Suprapubic skin (tissue), 3 donors: Measurements from ENCODE around the gene SERPING1.

Source experiments
- CTCF ChIP-seq, 2 donors: fragments of 200-600 bp in 1 of 2; fragments of 450-650 bp in 1 of 2; sonication (generic) in 1 of 2; IDR thresholded peaks; one replicate each; pipeline ENCODE4 v1.5.1; 2016 to 2019; ENCODE audit warnings: antibody characterized with exemption in 2 of 2, mild to moderate bottlenecking in 1 of 2, moderate library complexity in 1 of 2
- EP300 ChIP-seq: sonication (generic); formaldehyde crosslinking; IDR thresholded peaks from one replicate; pipeline ENCODE4 v1.6.1; 2017; ENCODE audit warnings: antibody characterized with exemption
- POLR2A ChIP-seq, 2 donors: fragments of 450-650 bp; IDR thresholded peaks; one replicate each; pipeline ENCODE4 v1.6.1; 2017; ENCODE audit warnings: antibody characterized with exemption in 2 of 2, mild to moderate bottlenecking in 2 of 2, moderate library complexity in 2 of 2

- TF ChIP-seq POLR2A (IDR thresholded peaks at IDR 0.05) (no peak), EP300 (no peak), CTCF (IDR thresholded peaks at IDR 0.05) (no peak)
Observed at GRCh38 chr11:57547854-57548377, 49.6 kb upstream of the SERPING1 start.
